Stimulated activated naive CD8-positive, alpha-beta T cell treated with anti-CD3 and anti-CD28 coated beads, Interleukin-15, amount 100 ng/mL, for 72 hours (primary cell): ENCODE measurements around the gene LPAR3.

Experiments used
- ATAC-seq: fragments of 150-1000 bp; cut with Tn5 transposase; 2 replicates; pipeline ENCODE4 v1.10.0; 2021; ENCODE audit warnings: mild to moderate bottlenecking, moderate library complexity
- DNase-seq, 2 donors: peaks; one replicate each; pipeline ENCODE4 v3.0.0; 2021 to 2022
- H3K27ac Mint-ChIP-seq, 2 donors: one replicate each; pipeline ENCODE4 v1.8.0; 2022; ENCODE audit warnings: mild to moderate bottlenecking in 2 of 2, mixed read lengths in 2 of 2, moderate library complexity in 2 of 2
- H3K27me3 Mint-ChIP-seq: one replicate; pipeline ENCODE4 v1.8.0; 2022; ENCODE audit warnings: mixed read lengths
- H3K4me1 Mint-ChIP-seq: one replicate; pipeline ENCODE4 v1.8.0; 2022; ENCODE audit warnings: mild to moderate bottlenecking, mixed read lengths
- H3K4me3 Mint-ChIP-seq, 2 donors: one replicate each; pipeline ENCODE4 v1.8.0; 2022; ENCODE audit warnings: mild to moderate bottlenecking in 2 of 2, mixed read lengths in 2 of 2, moderate library complexity in 1 of 2
- H3K9me3 Mint-ChIP-seq, 2 donors: one replicate each; pipeline ENCODE4 v1.8.0; 2022; ENCODE audit warnings: mixed read lengths in 2 of 2

Gene LPAR3

GRCh38 chr1:84768634-84769033 lies 124.4 kb downstream of the LPAR3 start:
- DNase-seq (no peak), ATAC-seq (no peak)
- Mint-ChIP-seq H3K4me1 (peaks cover 5% of the 10 kb centered on the region), H3K27me3 (peaks cover 22% of the 10 kb centered on the region), H3K4me3 (no peak overlapping the region), H3K9me3 (no peaks in the 10 kb centered on the region), H3K27ac (no peak overlapping the region)

GRCh38 chr1:84763912-84764680 lies 128.9 kb downstream of the LPAR3 start:
- ATAC-seq (no peak), DNase-seq (no peak)
- Mint-ChIP-seq H3K4me3 (no peak overlapping the region), H3K27me3 (peaks cover 25% of the 10 kb centered on the region), H3K4me1 (peaks cover 3% of the 10 kb centered on the region), H3K27ac (peak overlapping the region in 1 of 2 donors; percentile 75), H3K9me3 (no peaks in the 10 kb centered on the region)

- ATAC-seq (no peak), DNase-seq (no peak)
- Mint-ChIP-seq H3K9me3 (no peaks in the 10 kb centered on the region), H3K4me1 (peaks cover 12% of the 10 kb centered on the region), H3K27ac (peak overlapping the region in 1 of 2 donors; percentile 3), H3K4me3 (no peak overlapping the region), H3K27me3 (peaks cover 31% of the 10 kb centered on the region)
Observed at GRCh38 chr1:84762664-84763063, 130.3 kb downstream of the LPAR3 start.
